Measurements from ENCODE around the gene SLC44A5. TPM values are rescaled to one million over a fixed set of nuclear protein-coding genes. Genes with fewer than 3 reads are reported as not detected.
A peak's percentile ranks its signal among the peaks of the same experiment; 100 is the strongest.

The SLC44A5 gene
- total RNA-seq, 1 experiment from 2014 or later = 2.4 TPM

DNA sequence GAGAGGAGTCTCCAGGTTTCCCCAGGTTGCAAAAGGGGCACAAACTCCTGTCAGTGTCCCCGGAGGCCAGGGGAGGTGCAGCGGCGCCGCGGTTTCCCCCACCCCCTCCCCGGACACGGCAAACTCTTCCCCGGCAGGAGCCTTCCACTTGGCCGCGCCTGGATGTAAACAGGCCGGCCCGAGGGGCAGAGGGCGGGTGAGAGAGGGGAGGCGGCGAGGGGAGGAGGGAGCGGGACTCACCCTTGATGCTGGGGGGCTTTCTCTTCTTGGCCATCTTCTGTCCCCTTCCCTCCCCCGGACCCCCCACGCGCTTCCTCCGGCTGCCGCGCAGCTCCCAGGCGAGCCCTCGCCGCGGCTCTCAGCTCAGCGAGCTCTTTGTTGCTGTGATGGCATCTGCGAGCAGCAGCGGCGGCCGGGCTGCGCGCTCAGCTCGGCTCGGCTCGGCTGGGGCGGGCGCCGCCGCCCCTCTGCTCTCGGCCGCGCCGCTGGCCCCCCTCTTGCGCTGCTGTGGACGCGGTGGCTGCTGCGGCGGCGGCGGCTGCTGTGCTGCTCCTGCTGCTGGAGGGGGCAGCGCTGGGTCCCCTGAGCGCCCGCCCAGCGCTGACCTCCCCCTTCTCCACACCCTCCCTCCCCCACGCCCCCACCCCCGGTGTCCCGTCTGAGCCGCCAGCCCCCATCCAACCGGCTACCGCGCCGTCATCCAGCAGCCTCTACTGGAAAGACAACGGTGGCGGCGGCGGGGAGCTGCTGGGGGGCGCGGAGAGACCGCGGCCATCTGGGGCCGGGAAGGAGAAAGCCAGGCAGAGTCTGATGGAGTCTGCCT is 4.9 kb upstream of the SLC44A5 start:
- no peaks in the 10 kb centered on the region for H3K79me1 ChIP-seq (ENCODE audit: insufficient read depth, low read depth, low read length, poor library complexity, severe bottlenecking)
- TF ChIP-seq, protein P1, sequence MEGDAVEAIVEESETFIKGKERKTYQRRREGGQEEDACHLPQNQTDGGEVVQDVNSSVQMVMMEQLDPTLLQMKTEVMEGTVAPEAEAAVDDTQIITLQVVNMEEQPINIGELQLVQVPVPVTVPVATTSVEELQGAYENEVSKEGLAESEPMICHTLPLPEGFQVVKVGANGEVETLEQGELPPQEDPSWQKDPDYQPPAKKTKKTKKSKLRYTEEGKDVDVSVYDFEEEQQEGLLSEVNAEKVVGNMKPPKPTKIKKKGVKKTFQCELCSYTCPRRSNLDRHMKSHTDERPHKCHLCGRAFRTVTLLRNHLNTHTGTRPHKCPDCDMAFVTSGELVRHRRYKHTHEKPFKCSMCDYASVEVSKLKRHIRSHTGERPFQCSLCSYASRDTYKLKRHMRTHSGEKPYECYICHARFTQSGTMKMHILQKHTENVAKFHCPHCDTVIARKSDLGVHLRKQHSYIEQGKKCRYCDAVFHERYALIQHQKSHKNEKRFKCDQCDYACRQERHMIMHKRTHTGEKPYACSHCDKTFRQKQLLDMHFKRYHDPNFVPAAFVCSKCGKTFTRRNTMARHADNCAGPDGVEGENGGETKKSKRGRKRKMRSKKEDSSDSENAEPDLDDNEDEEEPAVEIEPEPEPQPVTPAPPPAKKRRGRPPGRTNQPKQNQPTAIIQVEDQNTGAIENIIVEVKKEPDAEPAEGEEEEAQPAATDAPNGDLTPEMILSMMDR (conservative IDR thresholded peaks at IDR 0.05) = no peak
- H3K9ac ChIP-seq (ENCODE audit: extremely low read depth, insufficient read length, low read length) = no peak overlapping the region
- peak overlapping the region; percentile 56 to 83 for H3K4me3 Mint-ChIP-seq
- H3K56ac ChIP-seq (ENCODE audit: insufficient read length, low read depth, low read length) = no peak overlapping the region
- H3K4me1 Mint-ChIP-seq = peaks cover 18 to 22% of the 10 kb centered on the region in 2 experiments
- H4K5ac ChIP-seq (ENCODE audit: insufficient read length, low read depth, low read length) = no peak overlapping the region
- no peaks in the 10 kb centered on the region for H3K9me3 ChIP-seq (ENCODE audit: control insufficient read depth, low read depth, low read length)
- H3K9me3 Mint-ChIP-seq = no peaks in the 10 kb centered on the region
- no peaks in the 10 kb centered on the region for H3K79me2 ChIP-seq (ENCODE audit: insufficient read depth, low read length)
- no peak overlapping the region for H2BK12ac ChIP-seq (ENCODE audit: insufficient read length, low read depth, low read length)
- no peak overlapping the region for H3K14ac ChIP-seq (ENCODE audit: insufficient read depth, low read length)
- peaks cover 66% of the 10 kb centered on the region for H3K27me3 Mint-ChIP-seq (ENCODE audit: low read depth)
- no peaks in the 10 kb centered on the region; a peak in 1 of 7 replicates for H3K36me3 Mint-ChIP-seq (ENCODE audit: insufficient read depth in 1 of 3, low read depth in 3 of 3)
- no peak overlapping the region for H2AK5ac ChIP-seq (ENCODE audit: insufficient read length, low read length)
- H4K20me1 ChIP-seq (ENCODE audit: control insufficient read depth, insufficient read depth, insufficient read length) = no peaks in the 10 kb centered on the region
- H4K8ac ChIP-seq (replicated peaks; ENCODE audit: insufficient read length, low read depth, low read length) = no peak overlapping the region
- no peak overlapping the region for H3K23ac ChIP-seq (ENCODE audit: insufficient read length, low read depth, low read length)
- H3K27ac ChIP-seq (ENCODE audit: insufficient read length, low read depth, low read length) = no peak overlapping the region
- H3K27me3 ChIP-seq (ENCODE audit: insufficient read depth, low read length) = peaks cover 3% of the 10 kb centered on the region; the same call in 1 of the 2 replicates
- no peak overlapping the region for H3K18ac ChIP-seq (ENCODE audit: insufficient read length, low read depth, low read length)
- H3K4ac ChIP-seq (ENCODE audit: low read depth, low read length) = no peak overlapping the region
- no peaks in the 10 kb centered on the region for H3K4me1 ChIP-seq (ENCODE audit: insufficient read depth, low read length)
- no peak overlapping the region for H3T11ph ChIP-seq (ENCODE audit: low read length)
- H2BK5ac ChIP-seq (ENCODE audit: insufficient read length, low read length) = no peak overlapping the region
- no peak overlapping the region for H3K27ac Mint-ChIP-seq
- WGBS (ENCODE audit: extremely low coverage, insufficient read length, low lambda C conversion rate) = no CpG with 5 or more reads among the region's 72 CpGs
- H3K23me2 ChIP-seq (ENCODE audit: insufficient read length, low read depth, low read length, poor library complexity, severe bottlenecking) = peaks cover 16% of the 10 kb centered on the region
- H3K4me2 ChIP-seq (ENCODE audit: insufficient read depth, insufficient read length, low read length) = peak overlapping the region; percentile 93
- DNase-seq = peak; percentile 42
- H2BK120ac ChIP-seq (ENCODE audit: low read depth, low read length, poor library complexity, severe bottlenecking) = no peak overlapping the region
- H2AFZ ChIP-seq (ENCODE audit: low read length) = no peak overlapping the region
- no peak overlapping the region for H2BK20ac ChIP-seq (ENCODE audit: low read depth, low read length, poor library complexity, severe bottlenecking)
- H4K91ac ChIP-seq (ENCODE audit: insufficient read length, low read depth, low read length) = no peak overlapping the region
- H2BK15ac ChIP-seq (ENCODE audit: low read depth, low read length) = no peak overlapping the region
